HEK293 (cell line): ENCODE measurements around the gene VAV3.
A peak's percentile ranks its signal among the peaks of the same experiment; 100 is the strongest.

ENCODE experiments used
- CTCF ChIA-PET: fragments of 350-600 bp; formaldehyde crosslinking; extraction: SDS; loops from one replicate; lab custom pipeline; 2021; ENCODE audit warnings: antibody characterized with exemption; lab: Yijun Ruan, JAX
- POLR2A ChIA-PET: fragments of 300-600 bp; formaldehyde crosslinking; extraction: SDS; loops from one replicate; lab custom pipeline; 2020; ENCODE audit warnings: antibody characterized with exemption, inconsistent platforms; lab: Yijun Ruan, JAX
- H3K27ac ChIP-seq: fragments of 200-500 bp; sonication (Bioruptor generic); 2 replicates; pipeline ENCODE4 v1.5.1; 2014; ENCODE audit warnings: low read depth, low read length, control low read depth, inconsistent platforms; ENCODE audit errors: extremely low read depth
- H3K36me3 ChIP-seq, 2 experiments: fragments of 200-500 bp in 1 of 2; sonication (Bioruptor generic) in 1 of 2; 1 replicate in 1 of 2; 2 replicates in 1 of 2; pipeline ENCODE4 v1.5.1; 2014 to 2017; ENCODE audit warnings: inconsistent platforms in 2 of 2, low read length in 2 of 2; ENCODE audit not compliant: control insufficient read depth in 2 of 2, insufficient read depth in 1 of 2
- H3K4me1 ChIP-seq: fragments of 200-500 bp; sonication (Bioruptor generic); 2 replicates; pipeline ENCODE4 v1.5.1; 2014; ENCODE audit warnings: mild to moderate bottlenecking, low read length, inconsistent platforms; ENCODE audit not compliant: control insufficient read depth, insufficient read depth
- H3K4me3 ChIP-seq: 2 replicates; pipeline ENCODE4 v1.5.1; 2011; ENCODE audit warnings: low read depth, mild to moderate bottlenecking, control low read depth, low read length, moderate library complexity
- H3K9me3 ChIP-seq: fragments of 200-500 bp; sonication (Bioruptor generic); 2 replicates; pipeline ENCODE4 v1.5.1; 2014; ENCODE audit warnings: low read depth, low read length, inconsistent platforms; ENCODE audit not compliant: control insufficient read depth, insufficient read depth
- GLIS1 ChIP-seq: fragments of 450-650 bp; formaldehyde crosslinking; IDR thresholded peaks from 2 replicates; pipeline ENCODE4 v1.5.1; 2016; ENCODE audit warnings: missing biosample characterization, missing genetic modification characterization
- HOXD13 ChIP-seq: sonication (generic); formaldehyde crosslinking; IDR thresholded peaks from 2 replicates; pipeline ENCODE4 v1.8.0; 2022; ENCODE audit warnings: missing genetic modification reagents, borderline replicate concordance
- MEIS1 ChIP-seq: sonication (generic); formaldehyde crosslinking; IDR thresholded peaks from 2 replicates; pipeline ENCODE4 v1.8.1; 2022; ENCODE audit warnings: missing genetic modification reagents, mild to moderate bottlenecking, borderline replicate concordance
- YY1 ChIP-seq: fragments of 450-650 bp; formaldehyde crosslinking; IDR thresholded peaks from 2 replicates; pipeline ENCODE4 v1.5.1; 2018; ENCODE audit warnings: missing biosample characterization, missing genetic modification characterization
- ZFP3 ChIP-seq: fragments of 450-650 bp; formaldehyde crosslinking; IDR thresholded peaks from 2 replicates; pipeline ENCODE4 v1.5.1; 2016; ENCODE audit warnings: low read depth, missing biosample characterization, missing genetic modification characterization
- ZFP41 ChIP-seq: fragments of 450-650 bp; formaldehyde crosslinking; IDR thresholded peaks from 2 replicates; pipeline ENCODE4 v1.5.1; 2016; ENCODE audit warnings: missing biosample characterization, missing genetic modification characterization, borderline replicate concordance
- ZFP69B ChIP-seq: fragments of 450-650 bp; formaldehyde crosslinking; IDR thresholded peaks from 2 replicates; pipeline ENCODE4 v1.5.1; 2016; ENCODE audit warnings: missing biosample characterization, missing genetic modification characterization
- ZNF10 ChIP-seq: fragments of 450-650 bp; formaldehyde crosslinking; IDR thresholded peaks from 2 replicates; pipeline ENCODE4 v1.5.1; 2017; ENCODE audit warnings: missing biosample characterization, missing genetic modification characterization
- ZNF133 ChIP-seq: fragments of 450-650 bp; formaldehyde crosslinking; IDR thresholded peaks from 2 replicates; pipeline ENCODE4 v1.5.1; 2016; ENCODE audit warnings: missing biosample characterization, missing genetic modification characterization
- ZNF19 ChIP-seq: fragments of 450-650 bp; formaldehyde crosslinking; IDR thresholded peaks from 2 replicates; pipeline ENCODE4; 2016; ENCODE audit warnings: missing biosample characterization, missing genetic modification characterization, low read depth
- ZNF239 ChIP-seq: fragments of 450-650 bp; formaldehyde crosslinking; IDR thresholded peaks from 2 replicates; pipeline ENCODE4 v1.5.1; 2016; ENCODE audit warnings: missing biosample characterization, missing genetic modification characterization
- ZNF248 ChIP-seq: fragments of 450-650 bp; formaldehyde crosslinking; IDR thresholded peaks from 2 replicates; pipeline ENCODE4 v1.5.1; 2017; ENCODE audit warnings: missing biosample characterization, missing genetic modification characterization
- ZNF341 ChIP-seq: fragments of 450-650 bp; formaldehyde crosslinking; IDR thresholded peaks from 2 replicates; pipeline ENCODE4; 2016; ENCODE audit warnings: low read depth, missing biosample characterization, missing genetic modification characterization
- ZNF391 ChIP-seq: fragments of 450-650 bp; formaldehyde crosslinking; IDR thresholded peaks from 2 replicates; pipeline ENCODE4 v1.5.1; 2016; ENCODE audit warnings: low read depth, missing biosample characterization, missing genetic modification characterization, borderline replicate concordance
- ZNF433 ChIP-seq: fragments of 450-650 bp; formaldehyde crosslinking; IDR thresholded peaks from 2 replicates; pipeline ENCODE4 v1.5.1; 2016; ENCODE audit warnings: missing biosample characterization, missing genetic modification characterization, low read depth
- ZNF473 ChIP-seq: fragments of 450-650 bp; formaldehyde crosslinking; IDR thresholded peaks from 2 replicates; pipeline ENCODE4 v1.5.1; 2017; ENCODE audit warnings: missing biosample characterization, missing genetic modification characterization
- ZNF501 ChIP-seq: fragments of 450-650 bp; formaldehyde crosslinking; IDR thresholded peaks from 2 replicates; pipeline ENCODE4 v1.5.1; 2016; ENCODE audit warnings: missing biosample characterization, missing genetic modification characterization
- ZNF571 ChIP-seq: fragments of 450-650 bp; formaldehyde crosslinking; IDR thresholded peaks from 2 replicates; pipeline ENCODE4 v1.5.0; 2017; ENCODE audit warnings: missing biosample characterization, missing genetic modification characterization
- ZNF670 ChIP-seq: fragments of 450-650 bp; formaldehyde crosslinking; IDR thresholded peaks from 2 replicates; pipeline ENCODE4 v1.5.1; 2016; ENCODE audit warnings: missing biosample characterization, missing genetic modification characterization, low read depth
- ZNF747 ChIP-seq: fragments of 450-650 bp; formaldehyde crosslinking; IDR thresholded peaks from 2 replicates; pipeline ENCODE4 v1.5.1; 2016; ENCODE audit warnings: missing biosample characterization, missing genetic modification characterization
- ZSCAN23 ChIP-seq: fragments of 450-650 bp; formaldehyde crosslinking; IDR thresholded peaks from 2 replicates; pipeline ENCODE4 v1.5.1; 2016; ENCODE audit warnings: missing biosample characterization, missing genetic modification characterization
- TF ChIP-seq, protein P1 (sequence below): fragments of 450-650 bp; formaldehyde crosslinking; optimal IDR thresholded peaks from 2 replicates; pipeline ENCODE3; 2016; ENCODE audit warnings: missing biosample characterization, mild to moderate bottlenecking, missing genetic modification characterization
- TF ChIP-seq, protein P2 (sequence below): fragments of 450-650 bp; formaldehyde crosslinking; IDR thresholded peaks from 2 replicates; pipeline ENCODE4 v1.5.1; 2016; ENCODE audit warnings: missing biosample characterization, missing genetic modification characterization
- TF ChIP-seq, protein P3 (sequence below): fragments of 450-650 bp; formaldehyde crosslinking; IDR thresholded peaks from 2 replicates; pipeline ENCODE4 v1.5.1; 2016; ENCODE audit warnings: missing biosample characterization, missing genetic modification characterization

Gene VAV3

DNA sequence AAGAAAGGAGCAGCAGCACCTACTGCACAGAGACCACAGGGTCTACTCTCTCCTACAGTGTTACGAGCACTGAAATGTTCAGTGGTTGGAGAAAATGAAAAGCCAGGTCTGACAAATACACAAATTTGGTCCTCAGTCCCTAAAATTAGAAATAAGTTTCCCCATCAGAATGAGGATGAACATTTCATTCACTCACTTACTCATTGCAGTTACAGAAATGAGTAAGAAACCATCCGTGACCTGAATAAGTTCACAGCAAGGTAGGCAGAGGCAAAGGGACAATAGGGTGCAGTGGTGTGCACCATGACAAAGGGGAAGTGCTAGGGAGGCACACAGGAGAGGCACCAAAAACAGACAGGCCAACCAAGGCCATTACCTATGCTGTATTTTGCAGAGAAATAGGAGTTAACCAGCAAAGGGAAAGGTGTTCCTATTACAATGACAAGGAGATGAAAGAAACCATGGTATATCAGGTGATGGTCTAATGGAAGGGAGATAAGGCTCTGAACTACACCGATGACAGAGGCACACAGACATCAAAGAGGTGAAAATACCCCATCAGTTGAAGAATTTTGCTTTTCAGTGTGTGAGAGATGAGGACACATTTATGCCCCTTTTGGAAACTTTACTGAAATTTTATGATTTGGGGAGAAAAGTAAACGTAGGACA is 29.4 kb downstream of the VAV3 start:
- peak; percentile 87 for TF ChIP-seq ZNF10
- no peak for TF ChIP-seq ZNF391 (tag by site-specific recombination)
- no peak for TF ChIP-seq ZNF747 (tag by site-specific recombination)
- H3K9me3 ChIP-seq = no peaks in the 10 kb centered on the region
- no peaks in the 10 kb centered on the region for H3K36me3 ChIP-seq
- H3K4me3 ChIP-seq = no peak overlapping the region
- peaks cover 14% of the 10 kb centered on the region for H3K4me1 ChIP-seq
- H3K27ac ChIP-seq = no peak overlapping the region
- POLR2A ChIA-PET = no interaction called here
- CTCF ChIA-PET = no interaction called here

DNA sequence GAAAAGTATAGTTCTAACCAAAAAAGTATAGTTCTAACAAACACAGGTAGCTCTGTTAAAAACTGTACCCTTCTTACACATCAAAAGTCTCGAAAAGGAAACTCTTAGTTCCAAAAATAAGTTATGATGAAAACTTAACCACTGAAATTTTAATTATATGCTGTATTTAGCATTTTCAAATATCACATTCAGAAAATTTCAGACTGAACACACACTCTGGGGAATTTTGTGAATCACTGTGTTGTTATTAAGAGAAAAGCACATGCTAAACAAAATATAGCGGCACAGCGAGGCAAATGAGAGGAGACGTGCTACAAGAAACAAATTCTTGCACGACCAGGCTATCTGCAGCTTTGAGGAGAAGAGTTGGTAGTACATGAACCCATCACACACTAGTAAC is 30.4 kb downstream of the VAV3 start:
- no peak overlapping the region for H3K4me3 ChIP-seq

GRCh38 chr1:107933736-107934135 is 31.2 kb downstream of the VAV3 start:
- ChIA-PET CTCF (interaction anchor here (0.5 kb wide), 1 partner anchor 21 kb away, joined by 3 read pairs; no protein-coding TSS in a partner anchor), POLR2A (no interaction called here)
- Histone ChIP-seq H3K4me1 (peaks cover 14% of the 10 kb centered on the region), H3K27ac (no peak overlapping the region), H3K36me3 (no peaks in the 10 kb centered on the region), H3K4me3 (no peak overlapping the region), H3K9me3 (no peaks in the 10 kb centered on the region)
- TF ChIP-seq ZNF571 (tag by site-specific recombination) (no peak), ZSCAN23 (tag by site-specific recombination) (no peak), ZNF501 (tag by site-specific recombination) (no peak), ZNF248 (tag by site-specific recombination) (no peak), ZFP41 (tag by site-specific recombination) (no peak), ZNF19 (tag by site-specific recombination) (no peak)
- TF ChIP-seq, protein P1, sequence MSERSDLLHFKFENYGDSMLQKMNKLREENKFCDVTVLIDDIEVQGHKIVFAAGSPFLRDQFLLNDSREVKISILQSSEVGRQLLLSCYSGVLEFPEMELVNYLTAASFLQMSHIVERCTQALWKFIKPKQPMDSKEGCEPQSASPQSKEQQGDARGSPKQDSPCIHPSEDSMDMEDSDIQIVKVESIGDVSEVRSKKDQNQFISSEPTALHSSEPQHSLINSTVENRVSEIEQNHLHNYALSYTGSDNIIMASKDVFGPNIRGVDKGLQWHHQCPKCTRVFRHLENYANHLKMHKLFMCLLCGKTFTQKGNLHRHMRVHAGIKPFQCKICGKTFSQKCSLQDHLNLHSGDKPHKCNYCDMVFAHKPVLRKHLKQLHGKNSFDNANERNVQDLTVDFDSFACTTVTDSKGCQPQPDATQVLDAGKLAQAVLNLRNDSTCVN = no peak
- TF ChIP-seq, protein P2, sequence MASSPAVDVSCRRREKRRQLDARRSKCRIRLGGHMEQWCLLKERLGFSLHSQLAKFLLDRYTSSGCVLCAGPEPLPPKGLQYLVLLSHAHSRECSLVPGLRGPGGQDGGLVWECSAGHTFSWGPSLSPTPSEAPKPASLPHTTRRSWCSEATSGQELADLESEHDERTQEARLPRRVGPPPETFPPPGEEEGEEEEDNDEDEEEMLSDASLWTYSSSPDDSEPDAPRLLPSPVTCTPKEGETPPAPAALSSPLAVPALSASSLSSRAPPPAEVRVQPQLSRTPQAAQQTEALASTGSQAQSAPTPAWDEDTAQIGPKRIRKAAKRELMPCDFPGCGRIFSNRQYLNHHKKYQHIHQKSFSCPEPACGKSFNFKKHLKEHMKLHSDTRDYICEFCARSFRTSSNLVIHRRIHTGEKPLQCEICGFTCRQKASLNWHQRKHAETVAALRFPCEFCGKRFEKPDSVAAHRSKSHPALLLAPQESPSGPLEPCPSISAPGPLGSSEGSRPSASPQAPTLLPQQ (tag by site-specific recombination) = no peak

More for the DNA sequence above, 30.4 kb downstream of the VAV3 start:
- Histone ChIP-seq H3K9me3 (no peaks in the 10 kb centered on the region), H3K36me3 (no peaks in the 10 kb centered on the region), H3K27ac (no peak overlapping the region), H3K4me1 (peaks cover 14% of the 10 kb centered on the region)
- ChIA-PET CTCF (no interaction called here), POLR2A (no interaction called here)
- TF ChIP-seq ZNF341 (tag by site-specific recombination) = no peak
- TF ChIP-seq ZNF239 (tag by site-specific recombination) = no peak
- no peak for TF ChIP-seq ZNF133 (tag by site-specific recombination)
- no peak for TF ChIP-seq ZNF670 (tag by site-specific recombination)
- TF ChIP-seq ZFP3 (tag by site-specific recombination) = no peak
- no peak for TF ChIP-seq GLIS1 (tag by site-specific recombination)
- TF ChIP-seq, protein P3, sequence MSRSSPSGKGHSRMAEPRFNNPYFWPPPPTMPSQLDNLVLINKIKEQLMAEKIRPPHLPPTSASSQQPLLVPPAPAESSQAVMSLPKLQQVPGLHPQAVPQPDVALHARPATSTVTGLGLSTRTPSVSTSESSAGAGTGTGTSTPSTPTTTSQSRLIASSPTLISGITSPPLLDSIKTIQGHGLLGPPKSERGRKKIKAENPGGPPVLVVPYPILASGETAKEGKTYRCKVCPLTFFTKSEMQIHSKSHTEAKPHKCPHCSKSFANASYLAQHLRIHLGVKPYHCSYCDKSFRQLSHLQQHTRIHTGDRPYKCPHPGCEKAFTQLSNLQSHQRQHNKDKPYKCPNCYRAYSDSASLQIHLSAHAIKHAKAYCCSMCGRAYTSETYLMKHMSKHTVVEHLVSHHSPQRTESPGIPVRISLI = no peak
- TF ChIP-seq MEIS1 (CRISPR knock-in tag) = no peak
- TF ChIP-seq ZNF433 (tag by site-specific recombination) = no peak
- no peak for TF ChIP-seq ZNF747 (tag by site-specific recombination)
- no peak for TF ChIP-seq ZFP69B (tag by site-specific recombination)
- TF ChIP-seq YY1 = no peak
- no peak for TF ChIP-seq HOXD13 (CRISPR knock-in tag)
- TF ChIP-seq ZNF473 (tag by site-specific recombination) = no peak
